ENCODE results near the gene ARID1B.

DNA sequence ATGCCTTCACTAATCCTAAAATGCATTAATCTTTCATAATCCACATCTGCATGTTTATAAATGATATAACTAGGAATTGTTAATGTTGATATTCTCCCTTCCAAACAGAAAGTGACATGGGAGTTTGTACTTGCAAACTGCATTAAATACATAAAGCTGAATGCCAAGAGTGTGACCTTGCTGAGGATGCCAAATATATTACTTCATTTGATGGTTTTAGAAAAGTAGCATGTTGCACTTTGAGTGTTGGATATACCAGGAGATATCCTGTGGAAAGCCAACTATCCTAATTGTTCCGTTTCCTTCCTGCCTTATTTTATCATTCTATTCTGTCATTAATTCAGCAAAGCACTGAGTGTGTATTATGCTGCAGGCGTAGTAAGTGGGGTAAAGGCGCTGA lies 316.4 kb downstream of the ARID1B start:
- TF ChIP-seq TEAD1 (CRISPR knock-in tag; IDR thresholded peaks at IDR 0.05): no peak
- TF ChIP-seq TP53 (CRISPR knock-in tag; IDR thresholded peaks at IDR 0.05): no peak
- TF ChIP-seq, protein P1, sequence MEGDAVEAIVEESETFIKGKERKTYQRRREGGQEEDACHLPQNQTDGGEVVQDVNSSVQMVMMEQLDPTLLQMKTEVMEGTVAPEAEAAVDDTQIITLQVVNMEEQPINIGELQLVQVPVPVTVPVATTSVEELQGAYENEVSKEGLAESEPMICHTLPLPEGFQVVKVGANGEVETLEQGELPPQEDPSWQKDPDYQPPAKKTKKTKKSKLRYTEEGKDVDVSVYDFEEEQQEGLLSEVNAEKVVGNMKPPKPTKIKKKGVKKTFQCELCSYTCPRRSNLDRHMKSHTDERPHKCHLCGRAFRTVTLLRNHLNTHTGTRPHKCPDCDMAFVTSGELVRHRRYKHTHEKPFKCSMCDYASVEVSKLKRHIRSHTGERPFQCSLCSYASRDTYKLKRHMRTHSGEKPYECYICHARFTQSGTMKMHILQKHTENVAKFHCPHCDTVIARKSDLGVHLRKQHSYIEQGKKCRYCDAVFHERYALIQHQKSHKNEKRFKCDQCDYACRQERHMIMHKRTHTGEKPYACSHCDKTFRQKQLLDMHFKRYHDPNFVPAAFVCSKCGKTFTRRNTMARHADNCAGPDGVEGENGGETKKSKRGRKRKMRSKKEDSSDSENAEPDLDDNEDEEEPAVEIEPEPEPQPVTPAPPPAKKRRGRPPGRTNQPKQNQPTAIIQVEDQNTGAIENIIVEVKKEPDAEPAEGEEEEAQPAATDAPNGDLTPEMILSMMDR (IDR thresholded peaks at IDR 0.05): no peak
- no peak for TF ChIP-seq GTF2I (CRISPR knock-in tag; conservative IDR thresholded peaks at IDR 0.05)
- no peak for TF ChIP-seq NR3C1 (CRISPR knock-in tag; conservative IDR thresholded peaks at IDR 0.05; ENCODE audit: low read depth)
- TF ChIP-seq JAZF1 (CRISPR knock-in tag; IDR thresholded peaks at IDR 0.05): no peak
- TF ChIP-seq, protein P2, sequence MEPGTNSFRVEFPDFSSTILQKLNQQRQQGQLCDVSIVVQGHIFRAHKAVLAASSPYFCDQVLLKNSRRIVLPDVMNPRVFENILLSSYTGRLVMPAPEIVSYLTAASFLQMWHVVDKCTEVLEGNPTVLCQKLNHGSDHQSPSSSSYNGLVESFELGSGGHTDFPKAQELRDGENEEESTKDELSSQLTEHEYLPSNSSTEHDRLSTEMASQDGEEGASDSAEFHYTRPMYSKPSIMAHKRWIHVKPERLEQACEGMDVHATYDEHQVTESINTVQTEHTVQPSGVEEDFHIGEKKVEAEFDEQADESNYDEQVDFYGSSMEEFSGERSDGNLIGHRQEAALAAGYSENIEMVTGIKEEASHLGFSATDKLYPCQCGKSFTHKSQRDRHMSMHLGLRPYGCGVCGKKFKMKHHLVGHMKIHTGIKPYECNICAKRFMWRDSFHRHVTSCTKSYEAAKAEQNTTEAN (CRISPR knock-in tag; IDR thresholded peaks at IDR 0.05): no peak
- TF ChIP-seq, protein P3, sequence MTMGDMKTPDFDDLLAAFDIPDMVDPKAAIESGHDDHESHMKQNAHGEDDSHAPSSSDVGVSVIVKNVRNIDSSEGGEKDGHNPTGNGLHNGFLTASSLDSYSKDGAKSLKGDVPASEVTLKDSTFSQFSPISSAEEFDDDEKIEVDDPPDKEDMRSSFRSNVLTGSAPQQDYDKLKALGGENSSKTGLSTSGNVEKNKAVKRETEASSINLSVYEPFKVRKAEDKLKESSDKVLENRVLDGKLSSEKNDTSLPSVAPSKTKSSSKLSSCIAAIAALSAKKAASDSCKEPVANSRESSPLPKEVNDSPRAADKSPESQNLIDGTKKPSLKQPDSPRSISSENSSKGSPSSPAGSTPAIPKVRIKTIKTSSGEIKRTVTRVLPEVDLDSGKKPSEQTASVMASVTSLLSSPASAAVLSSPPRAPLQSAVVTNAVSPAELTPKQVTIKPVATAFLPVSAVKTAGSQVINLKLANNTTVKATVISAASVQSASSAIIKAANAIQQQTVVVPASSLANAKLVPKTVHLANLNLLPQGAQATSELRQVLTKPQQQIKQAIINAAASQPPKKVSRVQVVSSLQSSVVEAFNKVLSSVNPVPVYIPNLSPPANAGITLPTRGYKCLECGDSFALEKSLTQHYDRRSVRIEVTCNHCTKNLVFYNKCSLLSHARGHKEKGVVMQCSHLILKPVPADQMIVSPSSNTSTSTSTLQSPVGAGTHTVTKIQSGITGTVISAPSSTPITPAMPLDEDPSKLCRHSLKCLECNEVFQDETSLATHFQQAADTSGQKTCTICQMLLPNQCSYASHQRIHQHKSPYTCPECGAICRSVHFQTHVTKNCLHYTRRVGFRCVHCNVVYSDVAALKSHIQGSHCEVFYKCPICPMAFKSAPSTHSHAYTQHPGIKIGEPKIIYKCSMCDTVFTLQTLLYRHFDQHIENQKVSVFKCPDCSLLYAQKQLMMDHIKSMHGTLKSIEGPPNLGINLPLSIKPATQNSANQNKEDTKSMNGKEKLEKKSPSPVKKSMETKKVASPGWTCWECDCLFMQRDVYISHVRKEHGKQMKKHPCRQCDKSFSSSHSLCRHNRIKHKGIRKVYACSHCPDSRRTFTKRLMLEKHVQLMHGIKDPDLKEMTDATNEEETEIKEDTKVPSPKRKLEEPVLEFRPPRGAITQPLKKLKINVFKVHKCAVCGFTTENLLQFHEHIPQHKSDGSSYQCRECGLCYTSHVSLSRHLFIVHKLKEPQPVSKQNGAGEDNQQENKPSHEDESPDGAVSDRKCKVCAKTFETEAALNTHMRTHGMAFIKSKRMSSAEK (CRISPR knock-in tag; IDR thresholded peaks at IDR 0.05; ENCODE audit: borderline replicate concordance): no peak
- TF ChIP-seq, protein P4, sequence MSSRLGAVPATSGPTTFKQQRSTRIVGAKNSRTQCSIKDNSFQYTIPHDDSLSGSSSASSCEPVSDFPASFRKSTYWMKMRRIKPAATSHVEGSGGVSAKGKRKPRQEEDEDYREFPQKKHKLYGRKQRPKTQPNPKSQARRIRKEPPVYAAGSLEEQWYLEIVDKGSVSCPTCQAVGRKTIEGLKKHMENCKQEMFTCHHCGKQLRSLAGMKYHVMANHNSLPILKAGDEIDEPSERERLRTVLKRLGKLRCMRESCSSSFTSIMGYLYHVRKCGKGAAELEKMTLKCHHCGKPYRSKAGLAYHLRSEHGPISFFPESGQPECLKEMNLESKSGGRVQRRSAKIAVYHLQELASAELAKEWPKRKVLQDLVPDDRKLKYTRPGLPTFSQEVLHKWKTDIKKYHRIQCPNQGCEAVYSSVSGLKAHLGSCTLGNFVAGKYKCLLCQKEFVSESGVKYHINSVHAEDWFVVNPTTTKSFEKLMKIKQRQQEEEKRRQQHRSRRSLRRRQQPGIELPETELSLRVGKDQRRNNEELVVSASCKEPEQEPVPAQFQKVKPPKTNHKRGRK (CRISPR knock-in tag; IDR thresholded peaks at IDR 0.05; ENCODE audit: borderline replicate concordance): no peak
- no peak for TF ChIP-seq ESRRA (CRISPR knock-in tag; IDR thresholded peaks at IDR 0.05; ENCODE audit: borderline replicate concordance)
- no peak for TF ChIP-seq MYBL2 (CRISPR knock-in tag; IDR thresholded peaks at IDR 0.05)
